Left ventricle myocardium inferior (tissue), 1 donor: ENCODE measurements around the gene VCL. TPM values are rescaled to one million over a fixed set of nuclear protein-coding genes. Genes with fewer than 3 reads are reported as not detected.

Experiments used
- DNase-seq: peaks from one replicate; pipeline ENCODE4 v3.0.0-alpha.2; 2020
- H3K27ac ChIP-seq: fragments of 200-600 bp; replicated peaks from 2 replicates; pipeline ENCODE4 v1.8.0; 2021
- H3K27me3 ChIP-seq: fragments of 200-600 bp; 2 replicates; pipeline ENCODE4 v1.8.0; 2021; ENCODE audit warnings: low read depth
- H3K36me3 ChIP-seq: fragments of 200-600 bp; 2 replicates; pipeline ENCODE4 v1.8.0; 2021
- H3K4me1 ChIP-seq: fragments of 200-600 bp; 2 replicates; pipeline ENCODE4 v1.8.0; 2021
- H3K4me3 ChIP-seq: fragments of 200-600 bp; 2 replicates; pipeline ENCODE4 v1.8.0; 2021; ENCODE audit warnings: mild to moderate bottlenecking, moderate library complexity
- H3K9me3 ChIP-seq: fragments of 200-600 bp; replicated peaks from 2 replicates; pipeline ENCODE4 v1.8.0; 2021
- CTCF ChIP-seq: fragments of 200-600 bp; IDR thresholded peaks from 2 replicates; pipeline ENCODE4 v1.8.0; 2021; ENCODE audit warnings: antibody characterized with exemption, mild to moderate bottlenecking, borderline replicate concordance
- intact Hi-C: fragments of 100-400 bp; cut with micrococcal nuclease; formaldehyde crosslinking; loops from one replicate; pipeline ENCODE4 v1.11.0; 2022
- total RNA-seq: library from RNA; stranded (reverse); fragmentation: NEBNext Ultra II Directional; extraction: Animal tissue kit (Norgen Biotek cat#: 25700); gene quantifications from one replicate; pipeline ENCODE4 v1.2.1, GENCODE V29; 2021
- donor health status: DM: no; HTN: yes; CAD: no; lungs with severe emphysema.

Gene VCL
- total RNA-seq, 1 donor from 2014 or later, result 227 TPM

- TF ChIP-seq CTCF, result no peak
- intact Hi-C loops, result no loop called here
- Histone ChIP-seq H3K4me1 (peaks cover 6% of the 10 kb centered on the region), H3K9me3 (no peaks in the 10 kb centered on the region), H3K27ac (no peak overlapping the region), H3K36me3 (peaks cover 98% of the 10 kb centered on the region), H3K27me3 (no peaks in the 10 kb centered on the region), H3K4me3 (no peak overlapping the region)
- no peak for DNase-seq
Measured at GRCh38 chr10:74104996-74105395, 107.1 kb downstream of the VCL start.

- no peak for DNase-seq
- TF ChIP-seq CTCF, result no peak
- Histone ChIP-seq H3K27ac (no peak overlapping the region), H3K9me3 (no peaks in the 10 kb centered on the region), H3K36me3 (peaks cover 100% of the 10 kb centered on the region), H3K4me1 (peaks cover 8% of the 10 kb centered on the region), H3K27me3 (no peaks in the 10 kb centered on the region), H3K4me3 (no peak overlapping the region)
- intact Hi-C loops, result no loop called here
Measured at GRCh38 chr10:74107391-74107790, 109.5 kb downstream of the VCL start.

- peaks cover 25% of the 10 kb centered on the region for H3K4me1 ChIP-seq
- peaks cover 99% of the 10 kb centered on the region for H3K36me3 ChIP-seq
- H3K27ac ChIP-seq, result no peak overlapping the region
- no peaks in the 10 kb centered on the region for H3K9me3 ChIP-seq
- no peak for TF ChIP-seq CTCF
- intact Hi-C loops, result no loop called here
- DNase-seq, result no peak
- H3K4me3 ChIP-seq, result no peak overlapping the region
- no peaks in the 10 kb centered on the region for H3K27me3 ChIP-seq
Measured at GRCh38 chr10:74109452-74109851, 111.5 kb downstream of the VCL start.

- no peaks in the 10 kb centered on the region for H3K27me3 ChIP-seq
- no peak overlapping the region for H3K4me3 ChIP-seq
- TF ChIP-seq CTCF, result no peak
- no peak overlapping the region for H3K27ac ChIP-seq
- intact Hi-C loops, result no loop called here
- peaks cover 99% of the 10 kb centered on the region for H3K36me3 ChIP-seq
- DNase-seq, result no peak
- no peaks in the 10 kb centered on the region for H3K9me3 ChIP-seq
- peaks cover 25% of the 10 kb centered on the region for H3K4me1 ChIP-seq
Measured at GRCh38 chr10:74110120-74110519, 112.2 kb downstream of the VCL start.

- peaks cover 99% of the 10 kb centered on the region for H3K36me3 ChIP-seq
- TF ChIP-seq CTCF, result no peak
- H3K9me3 ChIP-seq, result no peaks in the 10 kb centered on the region
- no peak for DNase-seq
- no peaks in the 10 kb centered on the region for H3K27me3 ChIP-seq
- H3K27ac ChIP-seq, result no peak overlapping the region
- H3K4me1 ChIP-seq, result peaks cover 29% of the 10 kb centered on the region
- H3K4me3 ChIP-seq, result no peak overlapping the region
- intact Hi-C loops, result no loop called here
Measured at GRCh38 chr10:74111799-74112198, 113.9 kb downstream of the VCL start.

GRCh38 chr10:74113546-74113945, 115.6 kb downstream of the VCL start:
- no peak for DNase-seq
- no peak for TF ChIP-seq CTCF
- no peaks in the 10 kb centered on the region for H3K27me3 ChIP-seq
- H3K4me1 ChIP-seq, result peaks cover 35% of the 10 kb centered on the region
- no peak overlapping the region for H3K4me3 ChIP-seq
- peaks cover 99% of the 10 kb centered on the region for H3K36me3 ChIP-seq
- H3K9me3 ChIP-seq, result no peaks in the 10 kb centered on the region
- intact Hi-C loops, result no loop called here
- peak overlapping the region; percentile 45 for H3K27ac ChIP-seq
